Germinal center (tissue), 1 donor: ENCODE results near the gene NSG1.

Experiments used
- DNase-seq: peaks from one replicate; pipeline ENCODE4 v3.0.0; 2012; ENCODE audit warnings: mixed read lengths, low spot score

Gene NSG1

GRCh38 chr4:4396628-4397440 is 9.9 kb downstream of the NSG1 start:
- no peak for DNase-seq

- no peak for DNase-seq
These were observed 10.5 kb downstream of the NSG1 start for GRCh38 chr4:4397441-4397819.

GRCh38 chr4:4398430-4398829 is 11.5 kb downstream of the NSG1 start:
- DNase-seq = no peak

GRCh38 chr4:4401036-4401435 is 14.1 kb downstream of the NSG1 start:
- no peak for DNase-seq

DNA sequence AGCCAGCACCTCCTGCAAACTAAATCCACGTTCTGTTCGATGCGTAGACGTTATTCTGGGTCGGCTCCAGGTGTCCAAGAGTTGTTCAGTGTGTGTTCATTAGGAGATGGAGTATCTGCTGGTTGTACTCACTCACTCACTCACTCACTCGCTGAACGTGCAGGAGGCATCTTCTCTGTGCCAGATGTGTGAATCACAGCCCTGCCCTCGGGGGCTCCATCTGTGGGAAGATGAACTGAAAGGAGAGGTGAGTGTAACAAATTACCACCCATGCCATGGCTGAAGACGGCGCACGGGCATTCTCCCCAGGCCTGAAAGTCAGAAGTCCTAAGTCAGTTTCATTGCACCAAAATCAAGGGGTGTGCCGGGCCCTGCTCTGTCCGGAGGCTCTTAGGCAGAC is 16.1 kb downstream of the NSG1 start:
- DNase-seq = no peak

DNA sequence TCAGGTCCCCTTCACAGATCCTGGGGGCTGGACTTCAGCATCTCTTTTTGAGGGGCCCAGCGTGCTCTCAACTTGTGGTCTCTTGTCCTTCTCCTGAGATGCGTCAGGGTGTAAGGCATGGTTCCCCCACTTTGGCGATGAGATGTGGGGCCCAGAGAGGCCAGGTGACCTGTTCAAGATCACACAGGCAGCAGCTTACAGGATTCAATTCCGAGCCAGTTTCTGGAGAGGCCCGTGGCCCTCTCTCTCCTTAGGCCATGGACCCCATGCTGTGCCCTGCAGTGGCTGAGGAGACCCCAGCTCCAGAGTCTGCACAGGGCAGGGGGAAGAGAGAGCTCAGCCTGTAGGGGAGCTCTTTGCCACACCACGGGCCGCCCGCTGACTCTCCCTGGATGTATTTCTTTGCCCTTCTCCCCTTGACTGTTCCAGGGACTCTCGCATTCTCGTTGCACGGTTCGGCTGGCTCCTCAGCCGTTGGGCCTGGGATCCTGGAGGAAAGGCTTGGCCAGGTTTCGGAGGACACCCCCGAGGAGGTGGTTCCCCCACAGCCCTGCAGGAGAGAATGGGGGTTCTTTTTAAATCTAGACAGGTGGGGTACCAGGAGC is 18.6 kb downstream of the NSG1 start:
- no peak for DNase-seq

DNA sequence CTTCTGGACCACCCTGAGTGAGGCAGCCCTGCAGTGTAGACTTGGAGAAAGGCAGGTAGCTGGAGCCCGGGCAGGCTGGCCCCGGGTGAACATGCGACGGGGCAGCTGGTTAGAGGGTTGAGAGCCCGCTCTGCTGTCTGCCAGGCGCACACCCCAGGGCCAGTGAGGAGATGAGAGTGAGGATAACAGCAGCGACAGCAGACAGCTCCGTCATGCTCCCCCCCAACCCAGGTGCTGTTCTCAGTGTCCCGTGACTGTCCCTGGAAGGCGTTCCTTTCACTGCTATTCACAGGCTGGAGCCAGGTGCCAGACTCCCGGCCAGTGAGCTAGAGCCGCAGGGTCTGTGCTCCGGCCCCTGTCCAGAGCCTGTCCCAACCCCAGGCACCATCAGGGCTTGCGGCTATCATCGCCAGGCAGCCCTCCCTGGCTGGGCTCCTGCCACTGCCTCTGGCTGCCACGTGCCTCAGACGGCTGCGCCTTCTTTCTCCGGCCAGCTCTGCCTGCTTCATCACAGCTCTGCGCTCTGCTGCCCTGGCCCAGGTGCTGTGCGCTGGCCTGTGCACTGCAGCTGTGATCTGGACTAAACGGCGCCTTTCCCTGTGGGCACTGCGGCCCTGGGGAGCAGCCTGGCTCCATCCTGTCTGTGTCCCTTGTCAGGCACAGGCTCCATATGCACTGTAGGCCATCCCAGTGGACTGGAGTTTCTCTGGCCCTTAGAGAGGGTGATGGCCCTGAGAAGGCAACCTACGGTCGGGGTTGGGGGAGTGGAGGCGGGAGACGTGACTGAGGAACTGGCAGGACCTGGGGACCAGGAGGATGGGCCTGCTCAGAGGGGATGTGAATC is 19.8 kb downstream of the NSG1 start:
- no peak for DNase-seq

- DNase-seq = no peak
These were observed 20.6 kb downstream of the NSG1 start for GRCh38 chr4:4407299-4408131.

DNA sequence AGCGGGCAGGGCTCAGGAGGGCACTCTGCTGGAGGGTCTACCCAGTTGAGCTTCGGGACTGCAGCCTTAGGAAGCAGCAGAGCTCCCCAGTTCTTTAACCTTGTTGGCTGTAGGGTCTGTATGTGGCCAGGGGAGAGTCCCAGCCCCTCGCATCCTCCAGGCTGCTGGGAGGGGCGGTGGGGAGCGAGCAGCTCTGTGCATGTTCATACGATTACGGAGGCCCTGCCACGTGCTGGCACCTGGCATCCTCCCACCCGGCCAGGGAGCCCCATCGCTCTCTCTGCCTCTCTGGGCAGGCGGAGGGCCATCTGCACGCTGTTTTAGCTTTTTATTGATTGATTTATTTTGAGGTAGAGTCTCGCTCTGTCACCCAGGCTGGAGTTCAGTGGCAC is 21.2 kb downstream of the NSG1 start:
- no peak for DNase-seq

- no peak for DNase-seq
These were observed 21.9 kb downstream of the NSG1 start for GRCh38 chr4:4408576-4409335.

DNA sequence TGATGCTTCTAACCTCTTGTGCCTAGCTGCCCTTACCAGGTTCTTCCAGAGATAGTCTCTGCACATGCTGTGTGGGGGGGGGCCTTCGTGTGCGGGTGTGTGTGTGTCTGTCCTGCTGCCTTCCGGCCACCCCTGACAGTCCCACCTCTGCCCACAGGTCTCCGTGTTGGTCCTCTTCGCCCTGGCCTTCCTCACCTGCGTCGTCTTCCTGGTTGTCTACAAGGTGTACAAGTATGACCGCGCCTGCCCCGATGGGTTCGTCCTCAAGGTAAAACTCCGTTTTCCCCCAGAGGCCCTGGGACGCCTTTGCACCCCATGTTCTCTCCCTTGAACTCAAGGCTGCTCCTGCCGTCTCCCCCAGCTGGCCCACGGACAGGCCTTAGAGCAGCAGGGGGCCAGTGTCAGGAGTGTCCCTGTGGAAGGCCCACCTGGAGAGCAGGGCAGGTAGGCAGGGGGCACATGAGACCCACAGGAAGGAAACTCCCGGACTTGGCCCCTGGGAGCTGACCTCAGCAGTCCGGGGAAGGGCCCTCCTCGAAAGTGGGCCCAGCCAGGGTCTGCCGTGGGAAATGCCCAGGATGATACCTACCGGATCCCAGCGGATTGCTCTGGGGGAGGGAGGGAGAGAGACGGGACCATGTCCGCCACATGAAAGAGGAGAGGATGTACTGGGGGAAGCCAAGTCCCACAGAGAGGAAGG is 22.7 kb downstream of the NSG1 start:
- DNase-seq = no peak

DNA sequence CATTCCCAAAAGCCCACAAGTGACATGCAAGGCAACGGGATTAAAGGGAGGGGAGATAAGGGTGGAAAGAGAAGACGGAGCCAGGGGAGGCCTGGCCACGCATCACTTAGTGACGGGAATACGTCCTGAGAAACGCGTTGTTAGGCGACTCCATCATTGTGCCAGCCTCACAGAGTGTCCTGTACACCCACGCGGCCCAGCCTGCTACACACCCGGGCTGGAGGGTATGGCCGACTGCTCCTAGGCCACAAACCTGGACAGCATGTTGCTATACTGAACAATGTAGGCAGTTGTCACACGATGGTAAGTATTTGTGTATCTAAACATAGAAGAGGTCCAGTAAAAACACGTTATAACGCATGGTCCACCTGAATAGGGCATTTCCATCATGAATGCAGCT is 23.4 kb downstream of the NSG1 start:
- no peak for DNase-seq

- DNase-seq = no peak
These were observed 25.0 kb downstream of the NSG1 start for GRCh38 chr4:4411906-4412305.

- no peak for DNase-seq
These were observed 25.9 kb downstream of the NSG1 start for GRCh38 chr4:4412641-4413372.

DNA sequence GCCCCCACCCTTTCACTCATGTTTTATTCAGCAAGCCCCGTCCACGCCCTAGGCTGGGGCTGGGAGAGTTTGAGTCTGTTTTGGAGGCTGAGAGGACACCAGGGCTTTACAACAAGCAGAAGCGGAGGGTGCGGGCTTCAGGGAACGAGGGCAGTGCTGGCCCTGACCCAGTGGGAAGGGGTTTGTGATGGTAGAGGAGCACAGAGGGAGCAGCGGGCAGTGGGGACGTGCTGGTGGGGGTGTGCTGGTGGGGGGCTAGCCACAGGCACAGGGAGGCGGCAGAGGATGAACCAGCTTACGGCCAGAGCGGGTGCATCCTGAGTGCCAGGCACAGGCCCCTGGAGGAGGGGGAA is 26.4 kb downstream of the NSG1 start:
- no peak for DNase-seq

- no peak for DNase-seq
These were observed 26.9 kb downstream of the NSG1 start for GRCh38 chr4:4413806-4414205.

DNA sequence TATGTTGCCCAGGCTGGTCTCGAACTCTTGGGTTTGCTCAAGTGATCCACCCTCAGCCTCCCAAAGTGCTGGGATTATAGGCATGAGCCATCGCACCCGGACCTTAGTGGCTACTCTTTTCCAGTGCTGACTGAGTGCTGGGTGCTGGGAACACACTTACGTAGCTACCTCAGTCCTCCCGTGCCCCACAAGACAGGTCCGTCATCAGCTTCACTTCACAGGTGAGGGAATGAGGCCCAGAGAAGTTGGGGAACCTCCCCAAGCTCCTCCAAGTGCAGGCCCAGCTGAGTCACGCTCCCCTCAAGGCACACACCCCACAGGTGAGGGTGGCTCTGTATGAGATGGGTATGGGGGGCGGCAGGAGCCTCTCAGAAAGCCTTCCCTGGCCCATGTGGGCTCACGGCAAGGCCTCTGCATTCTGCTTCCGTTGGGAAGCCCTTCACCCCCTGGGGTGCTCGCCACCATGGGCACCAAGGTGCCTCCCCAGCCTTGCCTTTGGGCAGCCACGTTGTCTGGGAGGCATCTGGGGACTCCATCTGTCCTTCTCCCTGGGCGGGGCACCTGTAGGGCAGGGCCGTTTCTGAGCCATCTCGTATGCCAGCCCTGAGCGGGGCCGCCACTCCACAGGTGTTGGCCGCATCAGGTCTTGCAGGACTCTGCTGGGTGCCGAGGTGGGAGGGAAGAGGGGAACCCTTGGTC is 28.4 kb downstream of the NSG1 start:
- DNase-seq = no peak

- DNase-seq = no peak
These were observed 29.2 kb downstream of the NSG1 start for GRCh38 chr4:4415806-4416805.
